Inferior parietal cortex (tissue), 1 donor: ENCODE results near the gene TTC21B.
"Not testable (repeated sequence)": the region's sequence is repeated elsewhere in the genome, so short reads cannot be mapped to it uniquely, and the experiment has no call there.

Source experiments
- DNase-seq: peaks from one replicate; pipeline ENCODE4 v3.0.0-alpha.2; 2016; ENCODE audit errors: extremely low spot score

TTC21B gene

GRCh38 chr2:165886487-165887146, 67.0 kb downstream of the TTC21B start:
- DNase-seq, result no peak

GRCh38 chr2:165877565-165878550, 75.7 kb downstream of the TTC21B start:
- no peak for DNase-seq

GRCh38 chr2:165876712-165877111, 76.9 kb downstream of the TTC21B start:
- DNase-seq, result no peak

GRCh38 chr2:165876269-165876668, 77.3 kb downstream of the TTC21B start:
- DNase-seq, result no peak

GRCh38 chr2:165874445-165875039, 79.0 kb downstream of the TTC21B start:
- peak; percentile 73 for DNase-seq

GRCh38 chr2:165872101-165872791, 81.3 kb downstream of the TTC21B start:
- no peak for DNase-seq

- no peak for DNase-seq
Measured at GRCh38 chr2:165871025-165871424, 82.6 kb downstream of the TTC21B start.

- DNase-seq, result no peak
Measured at GRCh38 chr2:165870346-165870745, 83.2 kb downstream of the TTC21B start.

GRCh38 chr2:165868211-165868610, 85.4 kb downstream of the TTC21B start:
- DNase-seq, result no peak

GRCh38 chr2:165864296-165864695, 89.3 kb downstream of the TTC21B start:
- DNase-seq, result no peak

GRCh38 chr2:165863810-165864261, 89.7 kb downstream of the TTC21B start:
- peak; percentile 63 for DNase-seq

GRCh38 chr2:165861083-165861482, 92.5 kb downstream of the TTC21B start:
- DNase-seq, result not testable (repeated sequence)

- DNase-seq, result not testable (repeated sequence)
Measured at GRCh38 chr2:165859723-165860122, 93.9 kb downstream of the TTC21B start.

- no peak for DNase-seq
Measured at GRCh38 chr2:165857876-165858275, 95.7 kb downstream of the TTC21B start.

- DNase-seq, result no peak
Measured at GRCh38 chr2:165852394-165852793, 101.2 kb downstream of the TTC21B start.

- no peak for DNase-seq
Measured at GRCh38 chr2:165847001-165847400, 106.6 kb downstream of the TTC21B start.

GRCh38 chr2:165846056-165846455, 107.5 kb downstream of the TTC21B start:
- DNase-seq, result no peak

- DNase-seq, result no peak
Measured at GRCh38 chr2:165844216-165844615, 109.4 kb downstream of the TTC21B start.

GRCh38 chr2:165843351-165843750, 110.2 kb downstream of the TTC21B start:
- DNase-seq, result no peak

GRCh38 chr2:165840333-165840958, 113.1 kb downstream of the TTC21B start:
- DNase-seq, result no peak

- DNase-seq, result no peak
Measured at GRCh38 chr2:165839610-165840009, 114.0 kb downstream of the TTC21B start.
